PFSK-1 (cell line): ENCODE data around the gene GPR153.

Experiments used
- FOXP2 ChIP-seq: optimal IDR thresholded peaks from 2 replicates; pipeline ENCODE3; 2011; ENCODE audit warnings: borderline replicate concordance, control low read depth, inconsistent platforms; ENCODE audit not compliant: insufficient read depth; ENCODE audit errors: extremely low read length, extremely low read depth
- POLR2AphosphoS5 ChIP-seq: IDR thresholded peaks from 2 replicates; pipeline ENCODE4 v1.6.1; 2012; ENCODE audit warnings: low read depth, mild to moderate bottlenecking, control low read depth, low read length, moderate library complexity
- TAF1 ChIP-seq: IDR thresholded peaks from 2 replicates; pipeline ENCODE4 v1.6.1; 2012; ENCODE audit warnings: low read length, control low read depth, borderline replicate concordance; ENCODE audit not compliant: insufficient read depth
- TF ChIP-seq, protein P1 (sequence below), 2 experiments: IDR thresholded peaks; 2 replicates each; pipeline versions ENCODE4 v1.6.1 to v1.8.0; 2011 to 2012; ENCODE audit warnings: low read depth in 2 of 2, low read length in 2 of 2, control low read depth in 1 of 2, inconsistent platforms in 1 of 2, mild to moderate bottlenecking in 1 of 2, moderate library complexity in 1 of 2; ENCODE audit not compliant: insufficient read depth in 1 of 2

DNA sequence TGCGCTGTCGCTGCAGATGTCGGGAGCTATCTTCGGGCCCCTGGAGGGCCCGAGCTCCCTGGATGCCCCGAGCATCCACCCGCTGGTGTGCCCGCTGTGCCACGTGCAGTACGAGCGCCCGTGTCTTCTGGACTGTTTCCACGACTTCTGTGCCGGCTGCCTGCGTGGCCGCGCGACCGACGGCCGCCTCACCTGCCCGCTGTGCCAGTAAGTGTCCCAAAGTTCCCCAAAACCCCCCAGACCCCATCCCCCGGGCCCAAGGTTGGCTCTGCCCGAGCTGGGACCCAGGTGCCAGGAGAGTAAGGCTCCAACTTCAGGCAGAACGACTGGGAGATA is 54.4 kb downstream of the GPR153 start:
- TF ChIP-seq, protein P1, sequence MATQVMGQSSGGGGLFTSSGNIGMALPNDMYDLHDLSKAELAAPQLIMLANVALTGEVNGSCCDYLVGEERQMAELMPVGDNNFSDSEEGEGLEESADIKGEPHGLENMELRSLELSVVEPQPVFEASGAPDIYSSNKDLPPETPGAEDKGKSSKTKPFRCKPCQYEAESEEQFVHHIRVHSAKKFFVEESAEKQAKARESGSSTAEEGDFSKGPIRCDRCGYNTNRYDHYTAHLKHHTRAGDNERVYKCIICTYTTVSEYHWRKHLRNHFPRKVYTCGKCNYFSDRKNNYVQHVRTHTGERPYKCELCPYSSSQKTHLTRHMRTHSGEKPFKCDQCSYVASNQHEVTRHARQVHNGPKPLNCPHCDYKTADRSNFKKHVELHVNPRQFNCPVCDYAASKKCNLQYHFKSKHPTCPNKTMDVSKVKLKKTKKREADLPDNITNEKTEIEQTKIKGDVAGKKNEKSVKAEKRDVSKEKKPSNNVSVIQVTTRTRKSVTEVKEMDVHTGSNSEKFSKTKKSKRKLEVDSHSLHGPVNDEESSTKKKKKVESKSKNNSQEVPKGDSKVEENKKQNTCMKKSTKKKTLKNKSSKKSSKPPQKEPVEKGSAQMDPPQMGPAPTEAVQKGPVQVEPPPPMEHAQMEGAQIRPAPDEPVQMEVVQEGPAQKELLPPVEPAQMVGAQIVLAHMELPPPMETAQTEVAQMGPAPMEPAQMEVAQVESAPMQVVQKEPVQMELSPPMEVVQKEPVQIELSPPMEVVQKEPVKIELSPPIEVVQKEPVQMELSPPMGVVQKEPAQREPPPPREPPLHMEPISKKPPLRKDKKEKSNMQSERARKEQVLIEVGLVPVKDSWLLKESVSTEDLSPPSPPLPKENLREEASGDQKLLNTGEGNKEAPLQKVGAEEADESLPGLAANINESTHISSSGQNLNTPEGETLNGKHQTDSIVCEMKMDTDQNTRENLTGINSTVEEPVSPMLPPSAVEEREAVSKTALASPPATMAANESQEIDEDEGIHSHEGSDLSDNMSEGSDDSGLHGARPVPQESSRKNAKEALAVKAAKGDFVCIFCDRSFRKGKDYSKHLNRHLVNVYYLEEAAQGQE (IDR thresholded peaks at IDR 0.05; ENCODE audit: insufficient read depth in 1 of 2, low read depth in 2 of 2, low read length in 2 of 2) = no peak
- TF ChIP-seq TAF1 = no peak
- TF ChIP-seq POLR2AphosphoS5 = no peak
- TF ChIP-seq FOXP2 = no peak
